ENCODE measurements around the gene VPREB3.

Gene VPREB3

GRCh38 chr22:23764899-23765881 lies 11.0 kb upstream of the VPREB3 start:
- DNase-seq (ENCODE audit: low read depth in 2 of 2), result no peak

GRCh38 chr22:23763954-23764353 lies 9.7 kb upstream of the VPREB3 start:
- DNase-seq (ENCODE audit: low read depth in 2 of 2), result no peak

GRCh38 chr22:23763579-23763945 lies 9.3 kb upstream of the VPREB3 start:
- no peak for DNase-seq (ENCODE audit: low read depth in 2 of 2)

GRCh38 chr22:23762842-23763578 lies 8.8 kb upstream of the VPREB3 start, which contains the start of gene C22orf15:
Gene C22orf15, plus strand, starts transcription at chr22:23762990. Its CDS starts 317 bp downstream, at chr22:23763307.
- no peak for DNase-seq (ENCODE audit: low read depth in 2 of 2)

GRCh38 chr22:23760056-23760455 lies 5.8 kb upstream of the VPREB3 start:
- DNase-seq (ENCODE audit: low read depth in 2 of 2), result no peak

GRCh38 chr22:23759566-23759965 lies 5.3 kb upstream of the VPREB3 start:
- DNase-seq (ENCODE audit: low read depth in 2 of 2), result no peak

GRCh38 chr22:23756891-23757290 lies 2.7 kb upstream of the VPREB3 start:
- no peak for DNase-seq (ENCODE audit: low read depth in 2 of 2)

- no peak for DNase-seq (ENCODE audit: low read depth in 2 of 2)
Observed at GRCh38 chr22:23755711-23756110, 1.5 kb upstream of the VPREB3 start.

- DNase-seq (ENCODE audit: low read depth in 2 of 2), result no peak
Observed at GRCh38 chr22:23754980-23755636, 883 bp upstream of the VPREB3 start.

- no peak for DNase-seq (ENCODE audit: low read depth in 2 of 2)
Observed at GRCh38 chr22:23753385-23753784, 840 bp downstream of the VPREB3 start.

GRCh38 chr22:23752750-23753149 lies 1.5 kb downstream of the VPREB3 start:
- no peak for DNase-seq (ENCODE audit: low read depth in 2 of 2)

GRCh38 chr22:23752090-23752691 lies 2.0 kb downstream of the VPREB3 start:
- DNase-seq (ENCODE audit: low read depth in 2 of 2), result no peak

GRCh38 chr22:23751441-23751996 lies 2.7 kb downstream of the VPREB3 start:
- no peak for DNase-seq (ENCODE audit: low read depth in 2 of 2)

GRCh38 chr22:23750714-23751440 lies 3.3 kb downstream of the VPREB3 start, which contains the start of gene ZNF70:
Gene ZNF70, minus strand, starts transcription at chr22:23751112. Its CDS starts 5,972 bp downstream, at chr22:23745140.
- DNase-seq (ENCODE audit: low read depth in 2 of 2), result peak; percentile 62 to 67

- DNase-seq (ENCODE audit: low read depth in 2 of 2), result no peak
Observed at GRCh38 chr22:23750367-23750713, 3.9 kb downstream of the VPREB3 start.

- DNase-seq (ENCODE audit: low read depth in 2 of 2), result no peak
Observed at GRCh38 chr22:23749841-23750301, 4.4 kb downstream of the VPREB3 start.

GRCh38 chr22:23745791-23746190 lies 8.4 kb downstream of the VPREB3 start:
- no peak for DNase-seq (ENCODE audit: low read depth in 2 of 2)

- DNase-seq (ENCODE audit: low read depth in 2 of 2), result no peak
Observed at GRCh38 chr22:23744485-23744884, 9.7 kb downstream of the VPREB3 start.

- no peak for DNase-seq (ENCODE audit: low read depth in 2 of 2)
Observed at GRCh38 chr22:23744001-23744400, 10.2 kb downstream of the VPREB3 start.

GRCh38 chr22:23743303-23743705 lies 10.9 kb downstream of the VPREB3 start:
- DNase-seq (ENCODE audit: low read depth in 2 of 2), result no peak

Data from stimulated activated CD4-positive, alpha-beta T cell treated with anti-CD3 and anti-CD28 coated beads, Interleukin-1b, Interleukin-23, amount 100 ng/mL, for 1 hour (primary cell).